A549 (cell line): Measurements from ENCODE around the gene RBM10. TPM values are rescaled to one million over a fixed set of nuclear protein-coding genes. Genes with fewer than 3 reads are reported as not detected.
A peak's percentile ranks its signal among the peaks of the same experiment; 100 is the strongest.

Source experiments
- ATAC-seq, 2 experiments: fragments of 200-7000 bp in 1 of 2; fragments of >200 bp in 1 of 2; cut with Nextera tagmentation in 1 of 2; cut with Tn5 transposase in 1 of 2; 3 replicates each; pipeline versions ENCODE4 v1.8.0 to v1.9.1; 2018 to 2020; ENCODE audit warnings: mild to moderate bottlenecking in 1 of 2, moderate library complexity in 1 of 2
- CTCF ChIA-PET: fragments of 300-600 bp; sonication (Branson Sonifier 250); formaldehyde crosslinking; extraction: SDS; loops from one replicate; lab custom pipeline; 2021; ENCODE audit warnings: antibody characterized with exemption, inconsistent platforms; lab: Yijun Ruan, JAX
- POLR2A ChIA-PET: fragments of 350-600 bp; formaldehyde crosslinking; extraction: SDS; loops from one replicate; lab custom pipeline; 2021; ENCODE audit warnings: antibody characterized with exemption, inconsistent platforms; lab: Yijun Ruan, JAX
- DNase-seq, 2 experiments: peaks; one replicate each; pipeline versions ENCODE4 v3.0.0 to v3.0.0-alpha.2; 2011 to 2016; ENCODE audit warnings: low read depth in 1 of 2, low spot score in 1 of 2
- FAIRE-seq: peaks from 2 replicates; lab custom pipeline; 2011; peaks lifted over from hg19 to GRCh38; lab: Jason Lieb, UNC
- H3K27ac ChIP-seq, 2 experiments: fragments of >200 bp; sonication (Bioruptor Twin); formaldehyde crosslinking; 3 replicates each; pipeline ENCODE4 v1.5.1; 2016 to 2017
- H3K4me1 ChIP-seq: fragments of >200 bp; sonication (Bioruptor Twin); formaldehyde crosslinking; 3 replicates; pipeline ENCODE4 v1.6.1; 2016
- H3K4me2 ChIP-seq: fragments of >200 bp; sonication (Bioruptor Twin); formaldehyde crosslinking; 3 replicates; pipeline ENCODE4 v1.6.1; 2016
- H3K4me3 ChIP-seq: fragments of >200 bp; sonication (Bioruptor Twin); formaldehyde crosslinking; 3 replicates; pipeline ENCODE4 v1.5.1; 2016
- H3K9me3 ChIP-seq: fragments of >200 bp; sonication (Bioruptor Twin); formaldehyde crosslinking; 3 replicates; pipeline ENCODE4 v1.6.1; 2016
- CBX8 ChIP-seq: fragments of 200-600 bp; sonication (generic); IDR thresholded peaks from 2 replicates; pipeline ENCODE4 v1.6.1; 2016
- CHD2 ChIP-seq: fragments of 150-350 bp; IDR thresholded peaks from 2 replicates; pipeline ENCODE4 v1.6.1; 2014; ENCODE audit warnings: low read length; ENCODE audit not compliant: partially characterized antibody
- CHD4 ChIP-seq: fragments of 200-600 bp; sonication (generic); IDR thresholded peaks from 2 replicates; pipeline ENCODE4 v1.6.1; 2016; ENCODE audit warnings: antibody characterized with exemption, mild to moderate bottlenecking, borderline replicate concordance
- EHMT2 ChIP-seq: fragments of 200-600 bp; sonication (generic); IDR thresholded peaks from 2 replicates; pipeline ENCODE4 v1.6.1; 2016; ENCODE audit warnings: antibody characterized with exemption, low read depth, mild to moderate bottlenecking, moderate library complexity
- EP300 ChIP-seq, 2 experiments: fragments of >200 bp; sonication (Bioruptor Twin); formaldehyde crosslinking; IDR thresholded peaks; 2 replicates in 1 of 2; 3 replicates in 1 of 2; pipeline ENCODE4 v1.6.1; 2016 to 2017
- ESRRA ChIP-seq: fragments of 150-350 bp; IDR thresholded peaks from 2 replicates; pipeline ENCODE4 v1.6.1; 2014; ENCODE audit warnings: mild to moderate bottlenecking, low read length, borderline replicate concordance
- FOSB ChIP-seq: fragments of 250-450 bp; sonication (Bioruptor Pico); IDR thresholded peaks from 2 replicates; pipeline ENCODE4 v1.5.0; 2020; ENCODE audit warnings: mild to moderate bottlenecking, moderate library complexity
- FOSL2 ChIP-seq, 2 experiments: fragments of 450-650 bp in 1 of 2; fragments of >200 bp in 1 of 2; sonication (Bioruptor Twin) in 1 of 2; formaldehyde crosslinking; IDR thresholded peaks; 2 replicates each; pipeline versions ENCODE4 v1.5.0 to v1.6.1; 2016 to 2020; ENCODE audit warnings: mild to moderate bottlenecking in 1 of 2, moderate library complexity in 1 of 2
- HEYL ChIP-seq: fragments of 250-450 bp; sonication (Bioruptor Pico); IDR thresholded peaks from 2 replicates; pipeline ENCODE4 v1.8.0; 2021; ENCODE audit warnings: mild to moderate bottlenecking, moderate library complexity
- HOXA7 ChIP-seq: fragments of 250-450 bp; sonication (Bioruptor Pico); IDR thresholded peaks from 2 replicates; pipeline ENCODE4 v1.5.0; 2020; ENCODE audit warnings: mild to moderate bottlenecking, moderate library complexity
- JUNB ChIP-seq: fragments of >200 bp; sonication (Bioruptor Twin); formaldehyde crosslinking; IDR thresholded peaks from 2 replicates; pipeline ENCODE4 v1.6.1; 2016
- KDM1A ChIP-seq: fragments of 200-600 bp; sonication (generic); IDR thresholded peaks from 2 replicates; pipeline ENCODE4 v1.6.1; 2016; ENCODE audit warnings: low read depth, mild to moderate bottlenecking
- KDM5A ChIP-seq: fragments of 200-600 bp; sonication (generic); IDR thresholded peaks from 2 replicates; pipeline ENCODE4 v1.6.1; 2016; ENCODE audit warnings: antibody characterized with exemption, mild to moderate bottlenecking
- MAFK ChIP-seq: fragments of 450-650 bp; IDR thresholded peaks from 2 replicates; pipeline ENCODE4 v1.6.1; 2014; ENCODE audit not compliant: partially characterized antibody
- MAZ ChIP-seq: fragments of 150-350 bp; IDR thresholded peaks from 2 replicates; pipeline ENCODE4 v1.6.1; 2014; ENCODE audit warnings: antibody characterized with exemption, low read depth, low read length, borderline replicate concordance
- NPAS2 ChIP-seq: fragments of 250-450 bp; sonication (Bioruptor Pico); IDR thresholded peaks from 2 replicates; pipeline ENCODE4 v1.8.0; 2022; ENCODE audit warnings: mild to moderate bottlenecking, moderate library complexity, borderline replicate concordance
- RFX5 ChIP-seq: fragments of 450-650 bp; IDR thresholded peaks from 2 replicates; pipeline ENCODE4 v1.7.1; 2014; ENCODE audit warnings: antibody characterized with exemption, mild to moderate bottlenecking, moderate library complexity
- SREBF2 ChIP-seq: fragments of 450-650 bp; IDR thresholded peaks from 2 replicates; pipeline ENCODE4 v1.6.1; 2014; ENCODE audit warnings: mild to moderate bottlenecking, moderate library complexity
- ZFP36 ChIP-seq: fragments of 450-650 bp; IDR thresholded peaks from 2 replicates; pipeline ENCODE4 v1.6.1; 2014; ENCODE audit warnings: borderline replicate concordance; ENCODE audit not compliant: partially characterized antibody
- ZNF302 ChIP-seq: fragments of 250-450 bp; sonication (Bioruptor Pico); IDR thresholded peaks from 2 replicates; pipeline ENCODE4 v1.9.0; 2021; ENCODE audit warnings: inconsistent platforms, mild to moderate bottlenecking, moderate library complexity
- WGBS: methylation state at CpG from one replicate; pipeline ENCODE4 v1.1.6; 2017; ENCODE audit errors: missing lambda C conversion rate; 5-methylcytosine and 5-hydroxymethylcytosine counted together
- polyA plus RNA-seq, 4 experiments: library from polyadenylated mRNA; depleted of rRNA in 3 of 4; stranded (reverse); fragments of >200 nt; fragmentation: RNase III in 1 of 4; extraction: RNeasy Plus Mini Kit Qiagen cat#74134 plus additional on column Dnase treatment in 1 of 4; gene quantifications; 2 replicates in 3 of 4; 3 replicates in 1 of 4; pipeline ENCODE4 v1.2.3, GENCODE V29; 2011 to 2017
- TF ChIP-seq, protein P1 (sequence below): IDR thresholded peaks from 2 replicates; pipeline ENCODE4 v1.6.1; 2012
- TF ChIP-seq, protein P2 (sequence below): fragments of 150-350 bp; IDR thresholded peaks from 2 replicates; pipeline ENCODE4 v1.6.1; 2014; ENCODE audit warnings: low read depth, mild to moderate bottlenecking, low read length
- TF ChIP-seq, protein P3 (sequence below): fragments of >200 bp; sonication (Bioruptor Twin); formaldehyde crosslinking; IDR thresholded peaks from 2 replicates; pipeline ENCODE4 v1.6.1; 2016
- TF ChIP-seq, protein P4 (sequence below): fragments of 250-450 bp; sonication (Bioruptor Pico); IDR thresholded peaks from 2 replicates; pipeline ENCODE4 v1.5.0; 2021; ENCODE audit warnings: mild to moderate bottlenecking, moderate library complexity, borderline replicate concordance

The RBM10 gene
- polyA plus RNA-seq, 2 of the 4 experiments (the other 2 are of a cell fraction) = 21.1 to 29.8 TPM

DNA sequence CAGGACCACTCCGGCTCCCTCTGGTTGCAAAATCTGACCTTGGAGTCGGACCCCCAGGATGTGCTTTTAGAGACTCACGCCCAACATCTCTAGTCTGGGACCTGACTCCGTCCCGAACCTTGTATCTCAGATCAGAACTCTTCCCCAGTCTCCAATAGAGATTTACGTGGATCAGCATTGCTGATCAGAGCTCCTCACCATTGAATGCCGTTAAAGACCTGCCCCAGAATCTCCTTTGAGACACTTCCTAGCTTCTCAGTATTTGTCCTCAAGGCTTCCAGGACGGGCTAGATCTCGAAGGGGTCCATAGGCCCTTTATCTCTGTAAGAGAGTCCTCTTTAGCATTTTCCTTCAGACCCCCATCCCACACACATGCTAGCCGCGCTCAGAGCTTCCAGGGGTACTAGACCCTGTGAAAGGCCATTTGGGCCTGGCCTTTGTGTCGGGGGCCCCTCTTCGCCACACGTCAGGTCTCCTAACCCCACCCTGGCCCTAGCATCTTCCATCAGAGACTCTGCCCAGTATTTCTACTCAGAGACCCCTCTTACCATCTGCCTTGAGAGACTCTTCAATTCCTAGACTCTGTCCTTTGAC is 49.3 kb downstream of the RBM10 start:
- FAIRE-seq = no peak
- ATAC-seq = peak in 1 of 2 experiments; percentile 1; a peak in 3 of 6 replicates
- H3K4me3 ChIP-seq = peak overlapping the region; percentile 93
- DNase-seq = no peak
- POLR2A ChIA-PET = no interaction called here
- CTCF ChIA-PET = interaction anchor here (0.9 to 7.7 kb wide), 5 partner anchors 9 to 332 kb away, joined by 3 to 52 read pairs (median 4); no protein-coding TSS in a partner anchor
- no peak for TF ChIP-seq NPAS2 (CRISPR knock-in tag)
- TF ChIP-seq, protein P1, sequence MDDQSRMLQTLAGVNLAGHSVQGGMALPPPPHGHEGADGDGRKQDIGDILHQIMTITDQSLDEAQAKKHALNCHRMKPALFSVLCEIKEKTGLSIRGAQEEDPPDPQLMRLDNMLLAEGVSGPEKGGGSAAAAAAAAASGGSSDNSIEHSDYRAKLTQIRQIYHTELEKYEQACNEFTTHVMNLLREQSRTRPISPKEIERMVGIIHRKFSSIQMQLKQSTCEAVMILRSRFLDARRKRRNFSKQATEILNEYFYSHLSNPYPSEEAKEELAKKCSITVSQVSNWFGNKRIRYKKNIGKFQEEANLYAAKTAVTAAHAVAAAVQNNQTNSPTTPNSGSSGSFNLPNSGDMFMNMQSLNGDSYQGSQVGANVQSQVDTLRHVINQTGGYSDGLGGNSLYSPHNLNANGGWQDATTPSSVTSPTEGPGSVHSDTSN = 0 out of 2 replicates have a peak, but pooled peaks have one; percentile 13
- H3K9me3 ChIP-seq = no peaks in the 10 kb centered on the region
- WGBS = 34% methylated on average over 8 of the region's 14 CpGs
- peaks cover 49% of the 10 kb centered on the region for H3K4me1 ChIP-seq
- H3K4me2 ChIP-seq = peak overlapping the region; percentile 97
- peak overlapping the region; percentile 99 for H3K27ac ChIP-seq

DNA sequence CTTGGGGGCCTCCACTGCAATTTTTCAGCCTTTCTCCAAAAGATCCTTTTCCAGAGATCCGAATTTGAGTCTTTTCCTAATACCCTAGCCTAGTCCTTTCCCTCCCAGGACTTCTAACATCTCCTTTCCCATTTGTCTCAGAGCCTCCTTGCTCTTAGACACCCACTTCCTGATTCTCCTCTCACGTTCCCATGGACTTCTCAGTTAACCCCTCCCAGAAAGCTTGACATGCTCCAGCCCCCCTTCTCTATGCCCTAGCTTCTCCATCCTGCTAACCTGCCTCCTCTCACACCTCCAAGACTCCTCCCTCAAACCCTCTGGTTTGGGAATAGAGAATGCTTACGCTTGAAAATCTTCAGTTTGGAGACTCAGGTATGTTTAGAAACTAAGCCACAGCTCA is 51.1 kb downstream of the RBM10 start:
- CTCF ChIA-PET = interaction anchor here (0.8 to 7.7 kb wide), 2 partner anchors 189 to 327 kb away, joined by 3 to 52 read pairs; no protein-coding TSS in a partner anchor
- TF ChIP-seq KDM1A = no peak
- no peak for TF ChIP-seq RFX5
- TF ChIP-seq FOSL2 (IDR thresholded peaks at IDR 0.05) = no peak
- TF ChIP-seq FOSL2 (CRISPR knock-in tag; IDR thresholded peaks at IDR 0.05) = no peak
- no peak for TF ChIP-seq EHMT2
- TF ChIP-seq KDM5A = no peak
- TF ChIP-seq SREBF2 = no peak
- TF ChIP-seq MAZ = no peak
- no peak for TF ChIP-seq ZFP36
- TF ChIP-seq, protein P2, sequence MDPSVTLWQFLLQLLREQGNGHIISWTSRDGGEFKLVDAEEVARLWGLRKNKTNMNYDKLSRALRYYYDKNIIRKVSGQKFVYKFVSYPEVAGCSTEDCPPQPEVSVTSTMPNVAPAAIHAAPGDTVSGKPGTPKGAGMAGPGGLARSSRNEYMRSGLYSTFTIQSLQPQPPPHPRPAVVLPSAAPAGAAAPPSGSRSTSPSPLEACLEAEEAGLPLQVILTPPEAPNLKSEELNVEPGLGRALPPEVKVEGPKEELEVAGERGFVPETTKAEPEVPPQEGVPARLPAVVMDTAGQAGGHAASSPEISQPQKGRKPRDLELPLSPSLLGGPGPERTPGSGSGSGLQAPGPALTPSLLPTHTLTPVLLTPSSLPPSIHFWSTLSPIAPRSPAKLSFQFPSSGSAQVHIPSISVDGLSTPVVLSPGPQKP = no peak
- no peak for TF ChIP-seq NPAS2 (CRISPR knock-in tag)
- 67% methylated on average over 3 of the region's 3 CpGs for WGBS
- no peaks in the 10 kb centered on the region for H3K9me3 ChIP-seq
- no peak for ATAC-seq
- POLR2A ChIA-PET = no interaction called here
- peak overlapping the region in 1 of 2 experiments; percentile 49; a peak in 3 of 6 replicates for H3K27ac ChIP-seq
- FAIRE-seq = no peak
- H3K4me3 ChIP-seq = no peak overlapping the region
- DNase-seq = no peak
- H3K4me2 ChIP-seq = peak overlapping the region; percentile 97
- peaks cover 67% of the 10 kb centered on the region for H3K4me1 ChIP-seq

DNA sequence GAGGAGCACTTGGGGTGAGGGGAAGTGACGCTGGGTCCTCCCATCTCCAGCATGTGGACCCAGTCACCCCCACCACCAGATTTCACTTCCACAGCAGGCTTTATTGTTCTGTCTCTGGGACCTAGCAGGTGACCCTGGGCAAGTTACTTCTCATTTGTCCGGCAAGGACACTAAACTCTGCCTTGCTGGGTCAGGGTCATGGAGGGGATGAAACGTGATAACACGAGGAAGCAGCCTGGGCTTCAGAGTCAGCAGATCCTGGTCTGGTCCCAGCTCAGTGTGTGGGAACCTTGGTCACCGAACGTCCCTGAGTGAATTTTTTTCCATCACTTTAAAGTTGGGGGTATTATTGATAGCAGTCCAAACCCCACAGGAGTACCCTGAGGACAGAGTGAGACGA is 52.5 kb downstream of the RBM10 start:
- no peak overlapping the region for H3K4me3 ChIP-seq
- no peak for DNase-seq
- peaks cover 70% of the 10 kb centered on the region for H3K4me1 ChIP-seq
- 80% methylated on average over 7 of the region's 7 CpGs for WGBS
- H3K27ac ChIP-seq = peak overlapping the region in 1 of 2 experiments; percentile 46; a peak in 1 of 6 replicates
- no peaks in the 10 kb centered on the region for H3K9me3 ChIP-seq
- CTCF ChIA-PET = interaction anchor here (7.7 kb wide), 1 partner anchor 325 kb away, joined by 52 read pairs; no protein-coding TSS in a partner anchor
- no peak for ATAC-seq
- POLR2A ChIA-PET = no interaction called here
- FAIRE-seq = no peak
- peak overlapping the region; percentile 97 for H3K4me2 ChIP-seq
- TF ChIP-seq MAFK (no peak), FOSB (no peak), KDM5A (no peak), CHD2 (no peak), HOXA7 (no peak), EP300 (IDR thresholded peaks at IDR 0.05) (no peak), ZNF302 (no peak), JUNB (no peak), CBX8 (no peak), CHD4 (no peak), ESRRA (no peak), HEYL (CRISPR knock-in tag) (no peak)
- TF ChIP-seq, protein P3, sequence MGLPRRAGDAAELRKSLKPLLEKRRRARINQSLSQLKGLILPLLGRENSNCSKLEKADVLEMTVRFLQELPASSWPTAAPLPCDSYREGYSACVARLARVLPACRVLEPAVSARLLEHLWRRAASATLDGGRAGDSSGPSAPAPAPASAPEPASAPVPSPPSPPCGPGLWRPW = no peak
- TF ChIP-seq, protein P4, sequence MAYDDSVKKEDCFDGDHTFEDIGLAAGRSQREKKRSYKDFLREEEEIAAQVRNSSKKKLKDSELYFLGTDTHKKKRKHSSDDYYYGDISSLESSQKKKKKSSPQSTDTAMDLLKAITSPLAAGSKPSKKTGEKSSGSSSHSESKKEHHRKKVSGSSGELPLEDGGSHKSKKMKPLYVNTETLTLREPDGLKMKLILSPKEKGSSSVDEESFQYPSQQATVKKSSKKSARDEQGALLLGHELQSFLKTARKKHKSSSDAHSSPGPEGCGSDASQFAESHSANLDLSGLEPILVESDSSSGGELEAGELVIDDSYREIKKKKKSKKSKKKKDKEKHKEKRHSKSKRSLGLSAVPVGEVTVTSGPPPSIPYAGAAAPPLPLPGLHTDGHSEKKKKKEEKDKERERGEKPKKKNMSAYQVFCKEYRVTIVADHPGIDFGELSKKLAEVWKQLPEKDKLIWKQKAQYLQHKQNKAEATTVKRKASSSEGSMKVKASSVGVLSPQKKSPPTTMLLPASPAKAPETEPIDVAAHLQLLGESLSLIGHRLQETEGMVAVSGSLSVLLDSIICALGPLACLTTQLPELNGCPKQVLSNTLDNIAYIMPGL (CRISPR knock-in tag) = no peak
